Kidney epithelial cell (primary cell): ENCODE measurements around the gene SDF4. TPM values are rescaled to one million over a fixed set of nuclear protein-coding genes. Genes with fewer than 3 reads are reported as not detected.

Experiments used
- DNase-seq: peaks from one replicate; pipeline ENCODE4 v3.0.0-alpha.2; 2010; ENCODE audit warnings: low read depth
- H3K27me3 ChIP-seq: 2 replicates; pipeline ENCODE4 v1.6.0; 2011; ENCODE audit warnings: low read length; ENCODE audit not compliant: control insufficient read depth, insufficient read depth
- H3K36me3 ChIP-seq: 2 replicates; pipeline ENCODE4 v1.5.1; 2011; ENCODE audit warnings: low read length; ENCODE audit not compliant: control insufficient read depth, insufficient read depth
- H3K4me3 ChIP-seq: 2 replicates; pipeline ENCODE4 v1.5.1; 2011; ENCODE audit warnings: low read depth, mild to moderate bottlenecking, control low read depth, low read length
- total RNA-seq: library from RNA; depleted of rRNA; stranded (reverse); fragments of >200 nt; gene quantifications from 2 replicates; pipeline ENCODE4 v1.2.3, GENCODE V29; 2015
- TF ChIP-seq, protein P1 (sequence below): IDR thresholded peaks from 2 replicates; pipeline ENCODE4 v1.5.1; 2011; ENCODE audit warnings: mild to moderate bottlenecking, moderate library complexity, low read length, control low read depth, inconsistent platforms; ENCODE audit not compliant: insufficient read depth, poor library complexity, severe bottlenecking

Gene SDF4, protein sequence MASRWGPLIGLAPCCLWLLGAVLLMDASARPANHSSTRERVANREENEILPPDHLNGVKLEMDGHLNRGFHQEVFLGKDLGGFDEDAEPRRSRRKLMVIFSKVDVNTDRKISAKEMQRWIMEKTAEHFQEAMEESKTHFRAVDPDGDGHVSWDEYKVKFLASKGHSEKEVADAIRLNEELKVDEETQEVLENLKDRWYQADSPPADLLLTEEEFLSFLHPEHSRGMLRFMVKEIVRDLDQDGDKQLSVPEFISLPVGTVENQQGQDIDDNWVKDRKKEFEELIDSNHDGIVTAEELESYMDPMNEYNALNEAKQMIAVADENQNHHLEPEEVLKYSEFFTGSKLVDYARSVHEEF
- 146 and 153 TPM in 2 replicates for total RNA-seq

DNA sequence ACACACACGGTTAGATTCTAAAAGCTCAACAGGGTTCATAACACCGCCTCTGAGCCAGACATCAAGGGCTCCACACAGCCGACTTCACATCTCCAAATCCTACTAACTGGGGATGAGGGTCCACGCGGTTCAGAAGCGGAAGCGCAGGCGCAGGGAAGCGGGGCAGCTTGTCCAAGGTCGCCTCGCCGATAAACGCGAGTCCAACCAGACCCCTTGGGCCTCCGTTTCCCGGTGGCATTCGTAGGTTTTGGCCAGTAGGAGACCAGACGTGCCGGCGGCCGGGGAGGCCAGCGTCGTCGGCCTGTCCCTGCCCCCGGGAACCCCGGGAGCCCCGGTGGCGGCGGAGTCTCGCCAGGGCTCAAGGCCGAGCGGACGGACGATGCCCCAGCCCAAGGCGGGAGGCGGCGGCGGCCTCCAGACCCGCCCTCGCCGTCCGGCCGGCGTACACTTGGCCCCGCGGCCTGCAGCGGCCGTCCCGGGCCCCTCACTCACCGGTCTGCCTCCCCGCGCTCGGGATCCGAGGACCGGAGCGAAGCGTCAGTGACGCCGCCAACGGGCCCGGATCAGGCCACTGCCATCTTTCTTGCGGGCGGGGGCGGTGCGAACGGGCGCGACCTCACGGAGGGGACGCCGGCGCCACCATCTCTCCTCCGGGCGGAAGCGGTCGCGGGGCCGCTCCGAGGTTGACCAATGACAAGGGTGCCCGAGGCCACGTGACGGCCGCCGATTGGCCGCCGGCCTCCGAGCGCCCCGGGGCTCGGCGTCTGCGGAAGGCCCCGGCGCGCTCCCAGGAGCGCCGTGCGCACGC, at the start of gene SDF4:
TSS of gene SDF4 (minus strand) at position 602 of the 808 bp plus-strand sequence. CDS start 3,229 bp downstream, outside the sequence.
- TF ChIP-seq, protein P1, sequence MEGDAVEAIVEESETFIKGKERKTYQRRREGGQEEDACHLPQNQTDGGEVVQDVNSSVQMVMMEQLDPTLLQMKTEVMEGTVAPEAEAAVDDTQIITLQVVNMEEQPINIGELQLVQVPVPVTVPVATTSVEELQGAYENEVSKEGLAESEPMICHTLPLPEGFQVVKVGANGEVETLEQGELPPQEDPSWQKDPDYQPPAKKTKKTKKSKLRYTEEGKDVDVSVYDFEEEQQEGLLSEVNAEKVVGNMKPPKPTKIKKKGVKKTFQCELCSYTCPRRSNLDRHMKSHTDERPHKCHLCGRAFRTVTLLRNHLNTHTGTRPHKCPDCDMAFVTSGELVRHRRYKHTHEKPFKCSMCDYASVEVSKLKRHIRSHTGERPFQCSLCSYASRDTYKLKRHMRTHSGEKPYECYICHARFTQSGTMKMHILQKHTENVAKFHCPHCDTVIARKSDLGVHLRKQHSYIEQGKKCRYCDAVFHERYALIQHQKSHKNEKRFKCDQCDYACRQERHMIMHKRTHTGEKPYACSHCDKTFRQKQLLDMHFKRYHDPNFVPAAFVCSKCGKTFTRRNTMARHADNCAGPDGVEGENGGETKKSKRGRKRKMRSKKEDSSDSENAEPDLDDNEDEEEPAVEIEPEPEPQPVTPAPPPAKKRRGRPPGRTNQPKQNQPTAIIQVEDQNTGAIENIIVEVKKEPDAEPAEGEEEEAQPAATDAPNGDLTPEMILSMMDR, result no peak
- Histone ChIP-seq H3K27me3 (no peaks in the 10 kb centered on the region), H3K36me3 (peaks cover 6% of the 10 kb centered on the region), H3K4me3 (peak within 1 kb of the TSS; percentile 87)
- DNase-seq, result peak; percentile 77

DNA sequence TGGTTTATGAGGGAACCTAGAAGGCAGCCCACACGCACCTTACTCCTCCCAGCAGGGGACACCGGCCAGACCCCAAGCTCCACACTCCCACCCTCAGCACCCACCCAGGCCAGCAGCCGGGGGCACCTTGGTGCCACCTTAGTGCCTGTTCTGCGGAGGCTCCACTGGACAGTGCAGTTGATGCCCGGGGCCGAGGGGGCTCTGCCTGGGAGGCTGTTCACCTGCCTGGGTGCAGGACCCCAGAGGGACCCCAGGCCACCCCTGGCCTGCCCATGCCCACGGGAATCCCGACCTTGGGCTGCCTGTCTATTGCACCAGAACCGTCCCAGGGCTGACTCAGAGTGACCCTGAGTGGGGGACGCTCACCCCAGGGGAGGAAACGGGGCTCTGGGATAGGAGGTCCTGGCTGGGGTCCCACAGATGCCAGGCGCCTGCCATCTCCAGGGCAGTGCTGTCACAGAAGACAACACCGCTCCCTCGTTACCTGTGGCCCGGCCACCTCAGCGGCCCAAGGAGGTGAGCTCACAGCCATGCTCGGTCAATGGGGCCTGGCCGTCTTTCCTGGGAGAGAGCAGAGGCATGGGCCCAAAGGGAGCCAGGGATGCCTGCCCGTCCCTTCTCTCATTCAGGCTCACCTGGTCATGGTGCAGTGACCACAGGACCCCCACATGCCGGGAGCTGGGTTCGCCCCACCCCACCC, 49.1 kb upstream of the SDF4 start:
- no peak overlapping the region for H3K4me3 ChIP-seq
- H3K27me3 ChIP-seq, result peaks cover 8% of the 10 kb centered on the region
- H3K36me3 ChIP-seq, result no peaks in the 10 kb centered on the region
- no peak for DNase-seq
- TF ChIP-seq, protein P1, result no peak

DNA sequence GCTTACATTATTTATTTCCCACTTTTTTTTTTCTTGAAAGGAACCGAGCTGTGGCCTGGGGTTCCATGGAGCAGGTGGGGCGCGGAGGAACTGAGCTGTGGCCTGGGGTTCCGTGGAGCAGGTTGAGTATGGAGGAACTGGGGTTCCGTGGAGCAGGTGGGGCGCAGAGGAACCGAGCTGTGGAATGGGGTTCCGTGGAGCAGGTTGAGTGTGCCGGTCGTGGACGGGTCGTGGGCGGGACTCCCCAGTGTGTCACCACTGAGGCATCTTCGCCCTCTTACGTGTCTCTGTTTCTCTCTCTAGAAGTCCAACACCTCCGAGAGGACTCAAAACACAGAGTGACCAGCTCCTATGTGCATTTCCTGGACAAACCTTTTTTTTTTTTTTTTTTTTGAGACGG, 47.2 kb upstream of the SDF4 start:
- Histone ChIP-seq H3K36me3 (no peaks in the 10 kb centered on the region), H3K27me3 (no peaks in the 10 kb centered on the region), H3K4me3 (no peak overlapping the region)
- TF ChIP-seq, protein P1, result no peak
- DNase-seq, result no peak

DNA sequence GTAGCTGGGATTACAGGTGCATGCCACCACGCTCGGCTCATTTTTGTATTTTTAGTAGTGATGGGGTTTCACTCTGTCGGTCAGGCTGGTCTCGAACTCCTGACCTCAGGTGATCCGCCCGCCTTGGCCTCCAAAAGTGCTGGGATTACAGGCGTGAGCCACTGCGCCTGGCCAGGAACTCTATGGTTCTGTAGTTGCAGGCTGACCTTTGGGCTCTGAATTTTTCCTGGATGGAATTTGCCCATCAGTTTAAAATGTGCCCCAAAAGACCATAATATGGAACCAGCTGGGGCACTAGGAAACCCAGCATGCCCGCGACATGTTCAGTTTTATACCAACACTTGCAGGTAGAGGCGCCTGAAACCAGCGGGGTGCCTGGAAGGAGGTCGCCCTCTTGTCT, 46.8 kb upstream of the SDF4 start:
- DNase-seq, result no peak
- Histone ChIP-seq H3K4me3 (no peak overlapping the region), H3K36me3 (no peaks in the 10 kb centered on the region), H3K27me3 (no peaks in the 10 kb centered on the region)
- TF ChIP-seq, protein P1, result no peak

DNA sequence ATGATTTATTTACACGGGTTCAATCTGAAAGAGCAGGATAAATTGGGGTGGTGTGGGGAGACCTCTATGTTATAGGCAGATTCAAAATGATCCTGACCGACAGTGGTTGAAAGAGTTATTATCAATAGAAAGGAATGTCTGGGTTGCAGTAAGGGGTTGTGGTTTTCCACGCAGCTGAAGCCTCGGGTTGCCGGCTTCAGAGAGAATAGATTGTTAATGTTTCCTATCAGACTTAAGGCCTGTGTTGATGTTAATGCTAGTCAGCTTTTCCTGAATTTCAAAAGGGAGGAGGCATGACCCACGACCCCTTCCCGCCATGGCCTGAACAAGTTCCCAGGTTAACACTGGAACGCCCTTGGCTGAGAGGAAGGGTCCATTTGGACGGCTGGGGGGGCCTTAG, 44.0 kb upstream of the SDF4 start:
- Histone ChIP-seq H3K27me3 (no peaks in the 10 kb centered on the region), H3K36me3 (no peaks in the 10 kb centered on the region), H3K4me3 (no peak overlapping the region)
- no peak for DNase-seq
- TF ChIP-seq, protein P1, result no peak
